Smooth muscle cell of the coronary artery (primary cell): Measurements from ENCODE around the gene CA12. TPM values are rescaled to one million over a fixed set of nuclear protein-coding genes. Genes with fewer than 3 reads are reported as not detected.

ENCODE experiments used
- total RNA-seq: library from RNA; depleted of rRNA; stranded (reverse); fragments of >200 nt; gene quantifications from 2 replicates; pipeline ENCODE4 v1.2.3, GENCODE V29; 2014; ENCODE audit warnings: low replicate concordance

The CA12 gene
- 24.0 and 204 TPM in 2 replicates for total RNA-seq

DNA sequence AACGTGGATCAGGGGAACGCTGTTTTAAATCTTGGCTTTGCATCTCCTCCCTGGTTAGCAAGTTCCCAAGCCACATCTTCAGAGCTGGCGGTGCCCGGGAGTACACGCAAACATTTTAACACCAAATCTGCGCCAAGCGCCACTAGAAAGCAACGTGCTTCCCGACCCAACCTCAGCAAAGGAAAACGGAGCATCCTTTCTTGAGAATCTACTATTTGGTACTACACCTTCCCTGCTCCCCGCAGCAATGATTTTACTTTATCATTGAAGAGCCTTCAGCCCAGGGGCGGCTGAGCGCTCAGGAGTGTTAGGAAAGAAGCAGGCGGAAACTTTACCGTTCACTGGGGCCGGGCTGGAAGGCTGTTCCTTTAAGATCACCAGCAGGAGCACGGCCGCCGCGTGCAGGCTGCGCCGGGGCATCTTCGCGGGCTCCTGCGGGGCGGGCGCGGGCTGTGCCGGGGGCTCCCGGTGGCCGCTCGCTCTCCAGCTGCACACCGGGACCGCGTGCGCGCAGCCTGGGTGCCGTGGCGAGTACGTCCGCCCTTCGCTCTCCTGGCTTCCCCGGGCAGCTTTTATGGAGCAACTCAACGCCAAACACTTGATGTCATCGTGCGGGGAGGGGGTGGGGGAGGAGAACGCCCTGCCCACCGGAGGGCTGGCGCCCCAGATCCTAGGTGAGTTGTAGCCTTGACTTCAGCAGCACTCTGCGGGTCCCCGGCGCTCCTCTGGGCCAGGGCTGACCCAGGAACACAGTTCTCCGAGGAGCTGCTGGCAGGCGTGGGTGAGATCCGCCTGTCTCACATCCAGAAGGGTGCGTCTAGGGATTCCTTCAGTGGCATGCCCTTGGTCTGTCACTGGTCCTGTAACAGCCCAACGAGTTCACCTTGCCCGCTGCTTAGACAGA is at the start of gene CA12:
TSS of gene CA12 (minus strand) at position 546 of the 904 bp plus-strand sequence. CDS start at position 420, 126 bp downstream.

DNA sequence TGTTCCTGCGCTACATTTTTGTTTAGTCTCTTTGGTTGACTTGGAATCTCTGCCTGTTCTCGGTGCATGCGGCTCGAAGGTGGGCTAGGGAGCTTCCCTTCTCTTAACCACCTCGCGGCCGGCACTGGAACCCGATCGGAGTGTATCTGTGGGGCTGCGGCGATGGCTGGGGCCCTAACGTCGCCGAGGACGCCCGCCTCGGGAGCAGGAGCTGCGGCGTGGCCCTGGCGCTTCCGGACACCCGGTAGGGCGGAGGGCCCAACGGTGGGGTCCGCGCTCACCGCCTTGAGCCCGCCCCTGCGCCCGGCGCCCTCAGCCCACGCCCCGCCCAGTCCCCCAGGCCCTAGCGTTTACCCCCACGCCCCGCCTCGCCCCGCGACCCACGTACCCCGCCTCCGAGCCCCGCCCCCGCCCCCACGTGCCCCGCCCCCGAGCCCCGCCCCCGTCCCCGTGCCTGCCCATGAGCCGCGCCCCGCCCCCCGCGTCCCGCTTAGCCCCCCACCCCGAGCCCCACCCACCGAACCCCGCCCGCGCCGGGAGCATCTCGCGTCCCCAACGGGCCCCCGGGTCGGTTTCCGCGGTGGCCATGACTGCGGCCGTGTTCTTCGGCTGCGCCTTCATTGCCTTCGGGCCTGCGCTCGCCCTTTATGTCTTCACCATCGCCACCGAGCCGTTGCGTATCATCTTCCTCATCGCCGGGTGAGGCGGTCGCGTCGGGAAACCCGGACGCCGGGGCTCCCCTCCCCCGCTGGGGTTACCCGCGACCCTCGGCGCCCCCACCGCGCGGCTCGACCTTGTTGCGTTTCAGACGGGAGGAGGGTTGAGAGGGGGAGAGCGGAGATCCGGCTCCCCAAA is 104.4 kb downstream of the CA12 start, which contains the start of gene APH1B:
TSS of gene APH1B (plus strand) at position 568 of the 855 bp plus-strand sequence. CDS start at position 587, 19 bp downstream.

Other genes starting within 250 kb of the CA12 start
- gene RPS27L, start 224.4 kb downstream of the CA12 start, total RNA-seq: 601 and 625 TPM in 2 replicates
- 35.9 and 78.3 TPM in 2 replicates for gene RAB8B, start 192.2 kb downstream of the CA12 start, total RNA-seq
- gene APH1B, start 104.2 kb downstream of the CA12 start, total RNA-seq: 9.7 and 12.2 TPM in 2 replicates
- gene USP3, start 122.7 kb upstream of the CA12 start, total RNA-seq: 22.5 and 22.7 TPM in 2 replicates
- 0.53 TPM in 1 of 2 replicates, not detected in the other for gene FBXL22, start 215.5 kb upstream of the CA12 start, total RNA-seq